ENCODE data around the gene KRTAP5-11.
"Not testable (repeated sequence)": the region's sequence is repeated elsewhere in the genome, so short reads cannot be mapped to it uniquely, and the experiment has no call there.

DNA sequence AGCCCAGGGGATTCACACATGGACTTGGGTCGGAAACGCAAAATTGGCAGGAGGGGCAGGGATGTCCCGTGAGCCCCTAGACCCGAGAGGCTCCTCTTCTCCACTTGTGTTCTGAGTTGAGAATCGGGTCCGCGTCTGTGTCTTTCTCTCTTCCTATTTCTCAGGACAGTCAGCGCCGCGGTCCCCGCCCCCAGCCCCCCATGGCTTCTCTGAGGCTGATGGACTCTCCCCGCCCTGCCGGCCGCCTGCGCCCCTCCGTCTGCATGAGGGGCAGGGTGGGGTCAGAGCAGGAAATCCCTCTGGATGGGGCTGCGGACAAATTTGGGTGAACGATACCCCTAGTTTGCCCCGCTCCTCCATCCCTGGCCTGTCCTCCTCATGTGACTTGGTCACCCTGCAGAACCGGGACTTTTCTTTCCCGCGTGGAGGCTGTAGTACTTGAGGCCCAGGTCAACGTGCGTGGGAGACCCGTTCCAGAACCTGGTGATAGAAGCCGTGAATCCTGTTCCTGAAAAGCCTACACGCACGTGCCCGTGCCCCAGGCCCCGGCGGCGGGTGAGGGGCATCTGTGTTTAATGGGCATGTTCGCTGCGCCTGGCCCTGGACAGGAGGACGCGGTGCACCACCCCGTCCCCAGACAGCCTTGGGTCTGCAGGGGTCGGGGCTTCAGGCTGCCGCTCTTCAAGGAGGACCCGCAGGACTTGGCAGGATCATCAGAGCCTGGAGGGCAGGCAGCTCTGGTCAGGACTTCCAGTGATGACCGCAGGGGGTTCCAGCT lies 5.8 kb downstream of the KRTAP5-11 start:
- TF ChIP-seq, protein P1, sequence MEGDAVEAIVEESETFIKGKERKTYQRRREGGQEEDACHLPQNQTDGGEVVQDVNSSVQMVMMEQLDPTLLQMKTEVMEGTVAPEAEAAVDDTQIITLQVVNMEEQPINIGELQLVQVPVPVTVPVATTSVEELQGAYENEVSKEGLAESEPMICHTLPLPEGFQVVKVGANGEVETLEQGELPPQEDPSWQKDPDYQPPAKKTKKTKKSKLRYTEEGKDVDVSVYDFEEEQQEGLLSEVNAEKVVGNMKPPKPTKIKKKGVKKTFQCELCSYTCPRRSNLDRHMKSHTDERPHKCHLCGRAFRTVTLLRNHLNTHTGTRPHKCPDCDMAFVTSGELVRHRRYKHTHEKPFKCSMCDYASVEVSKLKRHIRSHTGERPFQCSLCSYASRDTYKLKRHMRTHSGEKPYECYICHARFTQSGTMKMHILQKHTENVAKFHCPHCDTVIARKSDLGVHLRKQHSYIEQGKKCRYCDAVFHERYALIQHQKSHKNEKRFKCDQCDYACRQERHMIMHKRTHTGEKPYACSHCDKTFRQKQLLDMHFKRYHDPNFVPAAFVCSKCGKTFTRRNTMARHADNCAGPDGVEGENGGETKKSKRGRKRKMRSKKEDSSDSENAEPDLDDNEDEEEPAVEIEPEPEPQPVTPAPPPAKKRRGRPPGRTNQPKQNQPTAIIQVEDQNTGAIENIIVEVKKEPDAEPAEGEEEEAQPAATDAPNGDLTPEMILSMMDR (IDR thresholded peaks at IDR 0.05; ENCODE audit: poor library complexity, severe bottlenecking) = not testable (repeated sequence)
- TF ChIP-seq MXI1 (conservative IDR thresholded peaks at IDR 0.05; ENCODE audit: poor library complexity, severe bottlenecking); EZH2 (IDR thresholded peaks at IDR 0.05; ENCODE audit: borderline replicate concordance, insufficient read depth, low read length, poor library complexity, severe bottlenecking); RAD21 (conservative IDR thresholded peaks at IDR 0.05); POLR2AphosphoS5 (IDR thresholded peaks at IDR 0.05); EP300 (conservative IDR thresholded peaks at IDR 0.05; ENCODE audit: poor library complexity, severe bottlenecking); TAF1 (IDR thresholded peaks at IDR 0.05; ENCODE audit: low read depth); SMC3 (conservative IDR thresholded peaks at IDR 0.05; ENCODE audit: poor library complexity): not testable (repeated sequence)

All from neural cell (in vitro differentiated cells).